ENCODE measurements around the gene DNAJB2.

DNAJB2 gene

GRCh38 chr2:219277703-219278654 is 1.2 kb upstream of the DNAJB2 start:
- Histone ChIP-seq H3K4me2 (ENCODE audit: low read depth, low read length) (peak overlapping the region; percentile 81), H4K20me1 (ENCODE audit: insufficient read depth, low read length) (no peaks in the 10 kb centered on the region), H3K9me3 (replicated peaks; ENCODE audit: insufficient read depth, low read length) (no peaks in the 10 kb centered on the region), H3K36me3 (replicated peaks; ENCODE audit: insufficient read depth, low read length) (no peaks in the 10 kb centered on the region), H3K9ac (ENCODE audit: low read length) (peak overlapping the region; percentile 78), H3K27ac (ENCODE audit: low read length) (peak overlapping the region; percentile 88), H3K4me3 (ENCODE audit: low read length) (peak overlapping the region; percentile 62), H3K79me2 (ENCODE audit: low read length) (peaks cover 10% of the 10 kb centered on the region), H3K27me3 (replicated peaks; ENCODE audit: insufficient read depth, low read length) (no peaks in the 10 kb centered on the region), H3F3A (ENCODE audit: insufficient read depth, low read length) (peaks cover 15% of the 10 kb centered on the region), H3K4me1 (ENCODE audit: low read length) (peaks cover 21% of the 10 kb centered on the region), H3K9me2 (replicated peaks; ENCODE audit: insufficient read depth, low read length) (no peaks in the 10 kb centered on the region), H2AFZ (ENCODE audit: low read length) (peak overlapping the region; percentile 95)
- peak; percentile 75 for DNase-seq
- TF ChIP-seq, protein P1, sequence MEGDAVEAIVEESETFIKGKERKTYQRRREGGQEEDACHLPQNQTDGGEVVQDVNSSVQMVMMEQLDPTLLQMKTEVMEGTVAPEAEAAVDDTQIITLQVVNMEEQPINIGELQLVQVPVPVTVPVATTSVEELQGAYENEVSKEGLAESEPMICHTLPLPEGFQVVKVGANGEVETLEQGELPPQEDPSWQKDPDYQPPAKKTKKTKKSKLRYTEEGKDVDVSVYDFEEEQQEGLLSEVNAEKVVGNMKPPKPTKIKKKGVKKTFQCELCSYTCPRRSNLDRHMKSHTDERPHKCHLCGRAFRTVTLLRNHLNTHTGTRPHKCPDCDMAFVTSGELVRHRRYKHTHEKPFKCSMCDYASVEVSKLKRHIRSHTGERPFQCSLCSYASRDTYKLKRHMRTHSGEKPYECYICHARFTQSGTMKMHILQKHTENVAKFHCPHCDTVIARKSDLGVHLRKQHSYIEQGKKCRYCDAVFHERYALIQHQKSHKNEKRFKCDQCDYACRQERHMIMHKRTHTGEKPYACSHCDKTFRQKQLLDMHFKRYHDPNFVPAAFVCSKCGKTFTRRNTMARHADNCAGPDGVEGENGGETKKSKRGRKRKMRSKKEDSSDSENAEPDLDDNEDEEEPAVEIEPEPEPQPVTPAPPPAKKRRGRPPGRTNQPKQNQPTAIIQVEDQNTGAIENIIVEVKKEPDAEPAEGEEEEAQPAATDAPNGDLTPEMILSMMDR (IDR thresholded peaks at IDR 0.05; ENCODE audit: low read length), result peak; percentile 98
- no peak for TF ChIP-seq EZH2 (optimal IDR thresholded peaks at IDR 0.05; ENCODE audit: low read depth, low read length)

DNA sequence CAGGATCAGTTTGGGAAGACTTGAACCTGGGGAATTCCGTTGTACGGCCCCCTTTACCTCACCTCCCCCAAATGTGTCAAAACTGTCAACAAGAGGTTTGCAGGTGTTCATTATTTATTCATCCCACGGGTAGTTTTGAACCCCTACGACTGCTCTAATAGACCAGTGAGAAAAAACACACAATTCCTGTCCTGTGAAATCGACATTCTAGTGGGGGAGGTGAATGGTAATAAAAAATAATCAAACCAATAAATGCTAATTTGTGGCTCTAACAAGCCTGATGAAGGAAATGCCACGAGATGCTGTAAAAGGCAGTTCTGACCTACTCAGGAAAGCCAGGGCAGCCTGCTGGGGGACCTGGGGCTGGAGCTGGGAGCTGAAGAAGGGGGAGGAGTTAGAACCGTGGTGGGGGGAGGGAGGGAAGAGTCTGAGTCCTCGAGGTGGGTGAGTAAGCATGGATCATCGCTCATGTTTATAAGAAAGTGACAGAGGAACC is 463 bp upstream of the DNAJB2 start:
- no peaks in the 10 kb centered on the region for H4K20me1 ChIP-seq (ENCODE audit: insufficient read depth, low read length)

DNA sequence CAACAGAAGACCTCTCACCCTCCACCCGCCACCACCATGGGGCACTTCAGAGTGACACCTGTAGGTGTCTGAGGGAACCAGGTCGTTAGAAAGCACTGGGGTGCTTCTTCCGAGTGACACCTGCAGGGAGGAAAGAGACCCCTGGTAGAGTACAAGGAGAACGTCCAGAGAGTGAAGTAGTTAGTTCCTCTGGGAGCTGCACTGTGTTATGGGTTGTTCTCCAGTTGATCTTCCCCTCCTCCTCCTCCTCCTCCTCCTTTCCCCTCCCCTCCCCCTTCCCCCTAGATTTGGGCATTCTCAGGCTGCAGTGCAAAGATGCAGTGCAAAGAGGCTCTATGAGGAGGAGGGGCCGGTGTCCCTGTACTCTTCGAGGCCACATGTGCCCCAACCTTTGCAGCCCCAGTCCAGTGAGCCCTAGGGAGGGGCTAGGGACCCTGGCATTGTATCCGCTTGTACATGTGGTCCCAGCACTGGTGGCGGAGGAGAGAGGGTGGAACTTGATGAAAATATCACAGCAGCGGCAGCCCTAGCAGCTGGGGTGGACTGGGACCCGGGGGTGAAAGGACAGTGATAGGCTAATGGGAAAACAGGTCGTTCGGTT is 850 bp downstream of the DNAJB2 start:
- no peaks in the 10 kb centered on the region for H3K27me3 ChIP-seq (replicated peaks; ENCODE audit: insufficient read depth, low read length)
- H3F3A ChIP-seq (ENCODE audit: insufficient read depth, low read length), result peaks cover 15% of the 10 kb centered on the region
- no peak for DNase-seq
- no peak for TF ChIP-seq EZH2phosphoT487 (IDR thresholded peaks at IDR 0.05; ENCODE audit: low read length)
- no peak for TF ChIP-seq EZH2 (optimal IDR thresholded peaks at IDR 0.05; ENCODE audit: low read depth, low read length)
- TF ChIP-seq, protein P1 (IDR thresholded peaks at IDR 0.05; ENCODE audit: low read length), result peak; percentile 42
- no peaks in the 10 kb centered on the region for H3K36me3 ChIP-seq (replicated peaks; ENCODE audit: insufficient read depth, low read length)
- peaks cover 21% of the 10 kb centered on the region for H3K4me1 ChIP-seq (ENCODE audit: low read length)
- H3K9me2 ChIP-seq (replicated peaks; ENCODE audit: insufficient read depth, low read length), result no peaks in the 10 kb centered on the region
- peak overlapping the region; percentile 67 for H3K4me3 ChIP-seq (ENCODE audit: low read length)
- peak overlapping the region; percentile 88 for H3K27ac ChIP-seq (ENCODE audit: low read length)
- peaks cover 10% of the 10 kb centered on the region for H3K79me2 ChIP-seq (ENCODE audit: low read length)
- H3K4me2 ChIP-seq (ENCODE audit: low read depth, low read length), result peak overlapping the region; percentile 58
- no peaks in the 10 kb centered on the region for H4K20me1 ChIP-seq (ENCODE audit: insufficient read depth, low read length)
- peak overlapping the region; percentile 57; the same call in 1 of the 2 replicates for H2AFZ ChIP-seq (ENCODE audit: low read length)
- H3K9me3 ChIP-seq (replicated peaks; ENCODE audit: insufficient read depth, low read length), result no peaks in the 10 kb centered on the region
- H3K9ac ChIP-seq (ENCODE audit: low read length), result peak overlapping the region; percentile 96

More for the DNA sequence above, 463 bp upstream of the DNAJB2 start:
- H3K9ac ChIP-seq (ENCODE audit: low read length), result peak overlapping the region; percentile 78
- H3K4me1 ChIP-seq (ENCODE audit: low read length), result peaks cover 21% of the 10 kb centered on the region
- H3K9me2 ChIP-seq (replicated peaks; ENCODE audit: insufficient read depth, low read length), result no peaks in the 10 kb centered on the region
- H3K27me3 ChIP-seq (replicated peaks; ENCODE audit: insufficient read depth, low read length), result no peaks in the 10 kb centered on the region
- peak overlapping the region; percentile 62 for H3K4me3 ChIP-seq (ENCODE audit: low read length)
- no peak for DNase-seq
- H3K36me3 ChIP-seq (replicated peaks; ENCODE audit: insufficient read depth, low read length), result no peaks in the 10 kb centered on the region
- TF ChIP-seq EZH2 (optimal IDR thresholded peaks at IDR 0.05; ENCODE audit: low read depth, low read length) (no peak), EZH2phosphoT487 (IDR thresholded peaks at IDR 0.05; ENCODE audit: low read length) (no peak)
- TF ChIP-seq, protein P1 (IDR thresholded peaks at IDR 0.05; ENCODE audit: low read length), result no peak
- H2AFZ ChIP-seq (ENCODE audit: low read length), result peak overlapping the region; percentile 95
- peaks cover 10% of the 10 kb centered on the region for H3K79me2 ChIP-seq (ENCODE audit: low read length)
- peak overlapping the region; percentile 81 for H3K4me2 ChIP-seq (ENCODE audit: low read depth, low read length)
- H3K9me3 ChIP-seq (replicated peaks; ENCODE audit: insufficient read depth, low read length), result no peaks in the 10 kb centered on the region
- peak overlapping the region; percentile 88 for H3K27ac ChIP-seq (ENCODE audit: low read length)
- peaks cover 15% of the 10 kb centered on the region for H3F3A ChIP-seq (ENCODE audit: insufficient read depth, low read length)
